Endodermal cell (in vitro differentiated cells): ENCODE measurements around the gene BNIP3. TPM values are rescaled to one million over a fixed set of nuclear protein-coding genes. Genes with fewer than 3 reads are reported as not detected.
A peak's percentile ranks its signal among the peaks of the same experiment; 100 is the strongest.

ENCODE experiments used
- DNase-seq: peaks from one replicate; pipeline ENCODE4 v3.0.0-alpha.2; 2017
- H3K27ac ChIP-seq: 2 replicates; pipeline ENCODE4 v1.5.1; 2013; ENCODE audit warnings: mild to moderate bottlenecking, low read depth, low read length, moderate library complexity
- H3K27me3 ChIP-seq: 2 replicates; pipeline ENCODE4 v1.6.1; 2013; ENCODE audit warnings: mild to moderate bottlenecking, low read length, moderate library complexity; ENCODE audit not compliant: insufficient read depth, control insufficient read depth, poor library complexity, severe bottlenecking
- H3K36me3 ChIP-seq: 2 replicates; pipeline ENCODE4 v1.7.0; 2013; ENCODE audit warnings: mild to moderate bottlenecking, low read length, moderate library complexity; ENCODE audit not compliant: control insufficient read depth, insufficient read depth
- H3K4me1 ChIP-seq: one replicate; pipeline ENCODE4 v1.7.0; 2013; ENCODE audit warnings: low read length; ENCODE audit not compliant: control insufficient read depth, insufficient read depth
- H3K4me3 ChIP-seq: 2 replicates; pipeline ENCODE4 v1.5.1; 2013; ENCODE audit warnings: mild to moderate bottlenecking, low read length, moderate library complexity
- H3K9ac ChIP-seq: 2 replicates; pipeline ENCODE4 v1.6.1; 2013; ENCODE audit warnings: mild to moderate bottlenecking, low read length, moderate library complexity; ENCODE audit not compliant: poor library complexity, severe bottlenecking; ENCODE audit errors: extremely low read depth
- H3K9me3 ChIP-seq: 2 replicates; pipeline ENCODE4 v1.6.1; 2013; ENCODE audit warnings: mild to moderate bottlenecking, low read length, moderate library complexity; ENCODE audit not compliant: control insufficient read depth
- H3K27ac Mint-ChIP-seq: 2 replicates; pipeline ENCODE4 v1.8.0; 2020; ENCODE audit warnings: mixed read lengths
- H3K27me3 Mint-ChIP-seq: 2 replicates; pipeline ENCODE4 v1.8.0; 2021; ENCODE audit warnings: mild to moderate bottlenecking, mixed read lengths; ENCODE audit not compliant: insufficient read depth
- H3K36me3 Mint-ChIP-seq: 2 replicates; pipeline ENCODE4 v1.8.0; 2020; ENCODE audit warnings: low read depth, mixed read lengths
- H3K4me1 Mint-ChIP-seq: 2 replicates; pipeline ENCODE4 v1.8.0; 2020; ENCODE audit warnings: mixed read lengths
- H3K4me3 Mint-ChIP-seq: 2 replicates; pipeline ENCODE4 v1.8.0; 2020; ENCODE audit warnings: mild to moderate bottlenecking, moderate library complexity, mixed read lengths
- H3K9me3 Mint-ChIP-seq: 2 replicates; pipeline ENCODE4 v1.8.0; 2020; ENCODE audit warnings: mild to moderate bottlenecking, mixed read lengths
- WGBS, 2 experiments: methylation state at CpG; one replicate each; pipeline versions ENCODE4 v1.1.5 to v1.1.7; 2013; ENCODE audit warnings: missing lambda C conversion rate in 2 of 2, mixed read lengths in 1 of 2; ENCODE audit not compliant: insufficient coverage in 1 of 2, insufficient read length in 1 of 2; 5-methylcytosine and 5-hydroxymethylcytosine counted together
- total RNA-seq, 2 donors: library from RNA; stranded (reverse); fragmentation: NEBNext Ultra II Directional in 1 of 2; extraction: Animal tissue kit (Norgen Biotek cat#: 25700) in 1 of 2; gene quantifications; 2 replicates in 1 of 2; 3 replicates in 1 of 2; pipeline ENCODE4 v1.2.1, GENCODE V29; 2021
- TF ChIP-seq, protein P1 (sequence below): fragments of 200-600 bp; sonication (generic); conservative IDR thresholded peaks from 2 replicates; pipeline ENCODE4 v1.5.0; 2021; ENCODE audit warnings: antibody characterized with exemption, mild to moderate bottlenecking

The BNIP3 gene
- total RNA-seq, 2 donors from 2014 or later, result 93.5 to 108 TPM

GRCh38 chr10:131963350-131963749 is 18.4 kb downstream of the BNIP3 start:
- Histone ChIP-seq H3K27ac (no peak overlapping the region), H3K9ac (no peak overlapping the region), H3K4me1 (no peaks in the 10 kb centered on the region), H3K4me3 (no peak overlapping the region), H3K36me3 (peaks cover 42% of the 10 kb centered on the region), H3K9me3 (no peaks in the 10 kb centered on the region), H3K27me3 (no peaks in the 10 kb centered on the region)
- H3K27ac Mint-ChIP-seq, result no peak overlapping the region
- H3K27me3 Mint-ChIP-seq, result no peaks in the 10 kb centered on the region
- 96 to 98% methylated on average over 15 to 20 of the region's 20 CpGs for WGBS, 2 experiments
- H3K4me3 Mint-ChIP-seq, result no peak overlapping the region
- DNase-seq, result no peak
- peaks cover 37% of the 10 kb centered on the region for H3K36me3 Mint-ChIP-seq
- no peaks in the 10 kb centered on the region for H3K9me3 Mint-ChIP-seq
- H3K4me1 Mint-ChIP-seq, result no peaks in the 10 kb centered on the region
- TF ChIP-seq, protein P1, sequence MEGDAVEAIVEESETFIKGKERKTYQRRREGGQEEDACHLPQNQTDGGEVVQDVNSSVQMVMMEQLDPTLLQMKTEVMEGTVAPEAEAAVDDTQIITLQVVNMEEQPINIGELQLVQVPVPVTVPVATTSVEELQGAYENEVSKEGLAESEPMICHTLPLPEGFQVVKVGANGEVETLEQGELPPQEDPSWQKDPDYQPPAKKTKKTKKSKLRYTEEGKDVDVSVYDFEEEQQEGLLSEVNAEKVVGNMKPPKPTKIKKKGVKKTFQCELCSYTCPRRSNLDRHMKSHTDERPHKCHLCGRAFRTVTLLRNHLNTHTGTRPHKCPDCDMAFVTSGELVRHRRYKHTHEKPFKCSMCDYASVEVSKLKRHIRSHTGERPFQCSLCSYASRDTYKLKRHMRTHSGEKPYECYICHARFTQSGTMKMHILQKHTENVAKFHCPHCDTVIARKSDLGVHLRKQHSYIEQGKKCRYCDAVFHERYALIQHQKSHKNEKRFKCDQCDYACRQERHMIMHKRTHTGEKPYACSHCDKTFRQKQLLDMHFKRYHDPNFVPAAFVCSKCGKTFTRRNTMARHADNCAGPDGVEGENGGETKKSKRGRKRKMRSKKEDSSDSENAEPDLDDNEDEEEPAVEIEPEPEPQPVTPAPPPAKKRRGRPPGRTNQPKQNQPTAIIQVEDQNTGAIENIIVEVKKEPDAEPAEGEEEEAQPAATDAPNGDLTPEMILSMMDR, result no peak

DNA sequence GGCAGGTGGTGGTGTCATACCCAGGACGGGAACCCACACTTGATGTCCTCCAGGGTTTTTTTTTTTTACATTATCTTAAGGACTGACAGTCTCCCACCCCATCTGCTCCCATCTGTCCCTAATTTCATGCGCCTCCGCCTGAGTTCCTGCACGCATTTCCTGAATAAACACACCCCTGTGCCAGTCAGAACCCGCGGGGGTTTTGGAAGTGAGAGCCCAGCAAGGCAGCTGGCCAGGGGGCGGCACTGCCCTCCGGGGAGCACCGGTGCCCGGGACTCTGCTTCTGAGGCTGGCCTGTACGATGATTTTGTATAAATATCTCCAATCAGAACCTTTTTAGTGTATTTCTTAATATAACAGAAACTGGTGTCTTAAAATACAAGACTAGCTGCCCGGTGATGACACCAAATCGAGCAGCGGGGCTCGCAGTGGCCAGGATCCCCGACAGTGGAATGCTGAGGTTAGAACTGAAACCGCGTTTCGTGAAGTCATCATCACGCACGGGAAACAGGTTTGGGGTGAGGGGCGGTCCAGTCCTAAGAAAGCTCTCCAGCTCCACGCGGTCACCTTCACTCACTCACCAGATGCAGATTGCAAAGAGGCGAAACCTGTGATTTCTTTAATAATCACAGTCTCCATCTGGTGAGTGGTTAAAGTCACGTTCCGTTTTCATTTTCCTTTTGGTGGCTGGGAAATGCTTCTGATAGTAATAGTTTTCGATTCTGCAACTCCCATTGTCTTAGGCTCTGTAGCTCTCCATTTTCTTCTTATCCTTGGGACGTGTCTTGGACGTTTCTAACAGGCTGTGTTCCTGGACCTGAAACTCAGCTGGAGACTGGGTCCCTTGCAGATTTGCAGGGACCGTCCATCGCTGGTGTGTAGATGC is 19.7 kb downstream of the BNIP3 start:
- Mint-ChIP-seq H3K36me3 (peaks cover 43% of the 10 kb centered on the region), H3K27me3 (no peaks in the 10 kb centered on the region), H3K9me3 (peaks cover 7% of the 10 kb centered on the region), H3K4me3 (no peak overlapping the region), H3K27ac (no peak overlapping the region), H3K4me1 (no peaks in the 10 kb centered on the region)
- Histone ChIP-seq H3K9ac (no peak overlapping the region), H3K9me3 (no peaks in the 10 kb centered on the region), H3K27ac (peak overlapping the region; percentile 17), H3K36me3 (peaks cover 45% of the 10 kb centered on the region), H3K27me3 (no peaks in the 10 kb centered on the region), H3K4me1 (no peaks in the 10 kb centered on the region), H3K4me3 (no peak overlapping the region)
- whole genome bisulfite sequencing, 2 experiments, result 95 to 98% methylated on average over 21 to 32 of the region's 32 CpGs
- no peak for DNase-seq
- TF ChIP-seq, protein P1, result no peak

DNA sequence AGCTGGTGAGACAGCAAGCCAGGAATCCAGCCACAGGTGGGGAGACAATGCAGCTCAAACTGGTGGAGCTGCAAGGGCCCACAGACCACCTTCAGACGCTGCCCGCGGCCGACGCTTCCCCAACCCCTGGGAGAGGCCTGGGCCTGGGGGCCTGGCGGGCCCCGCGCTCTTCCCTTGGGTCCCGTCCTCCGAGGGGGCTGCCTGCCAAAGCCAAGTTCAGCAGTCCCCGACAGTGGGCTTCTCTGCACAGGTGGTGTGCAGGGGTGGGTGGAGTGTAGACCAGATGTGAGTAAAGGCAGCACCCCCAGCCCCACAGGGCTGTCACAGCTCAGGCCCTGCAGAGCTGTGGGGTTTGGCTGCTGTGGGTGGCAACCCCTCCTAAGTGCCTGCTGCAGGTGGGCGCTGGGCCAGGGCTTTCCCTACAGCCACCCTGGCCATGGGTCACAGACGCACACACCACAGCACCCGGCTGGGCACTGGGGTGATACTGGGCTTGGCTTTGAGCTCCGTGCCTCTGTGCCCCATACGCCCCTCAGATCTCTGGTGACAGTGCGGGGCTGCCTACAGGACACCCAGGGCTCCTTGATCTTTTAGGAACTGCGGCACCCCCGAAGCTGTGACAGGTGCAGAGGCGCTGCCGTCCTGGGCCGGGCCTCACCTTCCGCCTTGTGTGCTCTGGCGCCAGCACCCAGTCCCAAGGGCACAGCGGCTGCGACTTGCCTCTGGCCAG is 20.5 kb downstream of the BNIP3 start:
- no peak overlapping the region for H3K27ac Mint-ChIP-seq

More for the DNA sequence above, 20.5 kb downstream of the BNIP3 start:
- TF ChIP-seq, protein P1, result no peak
- H3K9me3 Mint-ChIP-seq, result peaks cover 10% of the 10 kb centered on the region
- Histone ChIP-seq H3K9ac (no peak overlapping the region), H3K4me3 (no peak overlapping the region), H3K27ac (no peak overlapping the region), H3K9me3 (no peaks in the 10 kb centered on the region), H3K4me1 (no peaks in the 10 kb centered on the region), H3K36me3 (peaks cover 45% of the 10 kb centered on the region), H3K27me3 (no peaks in the 10 kb centered on the region)
- no peaks in the 10 kb centered on the region for H3K4me1 Mint-ChIP-seq
- H3K4me3 Mint-ChIP-seq, result no peak overlapping the region
- DNase-seq, result no peak
- no peaks in the 10 kb centered on the region for H3K27me3 Mint-ChIP-seq
- WGBS, 2 experiments, result 95% methylated on average over 13 to 26 of the region's 26 CpGs
- H3K36me3 Mint-ChIP-seq, result peaks cover 46% of the 10 kb centered on the region
